Kidney glomerular epithelial cell (primary cell): Measurements from ENCODE around the gene SETD2.
"Not testable (repeated sequence)": the region's sequence is repeated elsewhere in the genome, so short reads cannot be mapped to it uniquely, and the experiment has no call there.

Source experiments
- DNase-seq: peaks from one replicate; lab custom pipeline; 2025; lab: John Stamatoyannopoulos, UW

SETD2 gene, protein sequence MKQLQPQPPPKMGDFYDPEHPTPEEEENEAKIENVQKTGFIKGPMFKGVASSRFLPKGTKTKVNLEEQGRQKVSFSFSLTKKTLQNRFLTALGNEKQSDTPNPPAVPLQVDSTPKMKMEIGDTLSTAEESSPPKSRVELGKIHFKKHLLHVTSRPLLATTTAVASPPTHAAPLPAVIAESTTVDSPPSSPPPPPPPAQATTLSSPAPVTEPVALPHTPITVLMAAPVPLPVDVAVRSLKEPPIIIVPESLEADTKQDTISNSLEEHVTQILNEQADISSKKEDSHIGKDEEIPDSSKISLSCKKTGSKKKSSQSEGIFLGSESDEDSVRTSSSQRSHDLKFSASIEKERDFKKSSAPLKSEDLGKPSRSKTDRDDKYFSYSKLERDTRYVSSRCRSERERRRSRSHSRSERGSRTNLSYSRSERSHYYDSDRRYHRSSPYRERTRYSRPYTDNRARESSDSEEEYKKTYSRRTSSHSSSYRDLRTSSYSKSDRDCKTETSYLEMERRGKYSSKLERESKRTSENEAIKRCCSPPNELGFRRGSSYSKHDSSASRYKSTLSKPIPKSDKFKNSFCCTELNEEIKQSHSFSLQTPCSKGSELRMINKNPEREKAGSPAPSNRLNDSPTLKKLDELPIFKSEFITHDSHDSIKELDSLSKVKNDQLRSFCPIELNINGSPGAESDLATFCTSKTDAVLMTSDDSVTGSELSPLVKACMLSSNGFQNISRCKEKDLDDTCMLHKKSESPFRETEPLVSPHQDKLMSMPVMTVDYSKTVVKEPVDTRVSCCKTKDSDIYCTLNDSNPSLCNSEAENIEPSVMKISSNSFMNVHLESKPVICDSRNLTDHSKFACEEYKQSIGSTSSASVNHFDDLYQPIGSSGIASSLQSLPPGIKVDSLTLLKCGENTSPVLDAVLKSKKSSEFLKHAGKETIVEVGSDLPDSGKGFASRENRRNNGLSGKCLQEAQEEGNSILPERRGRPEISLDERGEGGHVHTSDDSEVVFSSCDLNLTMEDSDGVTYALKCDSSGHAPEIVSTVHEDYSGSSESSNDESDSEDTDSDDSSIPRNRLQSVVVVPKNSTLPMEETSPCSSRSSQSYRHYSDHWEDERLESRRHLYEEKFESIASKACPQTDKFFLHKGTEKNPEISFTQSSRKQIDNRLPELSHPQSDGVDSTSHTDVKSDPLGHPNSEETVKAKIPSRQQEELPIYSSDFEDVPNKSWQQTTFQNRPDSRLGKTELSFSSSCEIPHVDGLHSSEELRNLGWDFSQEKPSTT (N-terminal part only)

DNA sequence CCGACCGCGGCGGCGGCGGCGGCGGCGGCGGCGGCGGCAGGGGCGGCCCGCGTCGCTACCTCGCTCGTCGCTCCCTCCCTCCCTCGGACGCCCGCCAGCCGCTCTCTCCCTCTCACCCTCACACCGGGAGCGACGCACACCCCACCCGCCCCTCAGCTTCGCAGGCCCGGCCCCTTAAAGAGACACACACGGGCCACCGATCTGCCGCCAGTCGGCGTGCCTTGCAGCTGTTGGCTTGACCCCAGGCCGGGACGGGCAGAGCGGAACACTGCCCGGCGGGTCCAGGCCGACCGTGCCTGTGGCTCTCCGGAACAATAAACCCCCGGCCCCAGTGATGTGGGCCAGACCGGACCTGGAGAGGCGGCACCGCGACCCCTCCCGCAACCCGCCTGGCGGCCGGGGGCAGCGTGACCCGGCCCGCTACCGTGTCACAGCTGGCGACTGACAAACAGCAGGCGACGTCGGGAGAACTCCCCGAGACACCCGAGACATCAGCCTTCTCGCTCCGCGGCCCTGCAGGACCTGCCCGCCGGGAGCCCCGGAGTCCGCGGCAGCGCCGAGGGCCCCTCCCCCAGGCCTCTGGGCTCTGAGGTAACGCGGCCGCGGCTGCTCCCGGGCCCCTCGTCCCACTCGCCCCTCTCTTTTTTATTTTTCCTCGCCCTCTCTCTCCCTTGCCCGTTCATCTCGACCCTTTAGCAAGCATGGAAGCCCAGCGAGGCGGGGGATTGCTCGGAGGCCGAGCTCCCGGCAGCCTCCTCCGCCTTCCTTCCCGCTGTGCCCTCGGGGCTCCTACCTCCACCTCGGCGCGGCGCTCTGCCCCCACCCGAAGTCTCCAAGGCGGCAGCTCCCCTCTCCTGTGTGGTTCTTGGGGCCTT lies at the start of gene SETD2:
TSS of gene SETD2 (minus strand) at position 107 of the 875 bp plus-strand sequence. CDS start 189 bp downstream, outside the sequence.
- DNase-seq = peak; percentile 82

DNA sequence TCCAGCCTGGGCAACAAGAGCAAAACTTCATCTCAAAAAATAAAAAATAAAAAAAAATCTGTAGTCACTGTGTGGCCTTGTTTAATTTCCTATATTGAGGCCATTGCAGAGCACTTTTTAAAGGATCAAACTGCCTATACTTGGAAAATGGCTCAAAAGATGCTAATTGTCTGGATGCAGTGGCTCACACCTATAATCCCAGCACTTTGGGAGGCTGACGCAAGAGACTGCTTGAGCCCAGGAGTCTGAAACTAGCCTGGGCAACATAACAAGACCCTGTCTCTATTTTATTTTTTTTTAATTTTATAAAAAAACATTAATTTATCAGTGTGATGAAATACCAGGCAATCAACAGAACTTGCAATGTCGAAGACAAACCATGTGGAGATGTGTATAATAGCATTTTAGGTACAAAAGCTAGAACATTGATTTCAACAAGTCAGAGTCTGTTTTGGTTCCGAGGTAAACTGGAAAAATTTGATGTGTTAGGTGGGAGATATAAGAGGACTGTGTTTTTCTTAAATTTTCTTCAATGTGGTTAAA lies 47.0 kb upstream of the SETD2 start:
- DNase-seq = no peak

DNA sequence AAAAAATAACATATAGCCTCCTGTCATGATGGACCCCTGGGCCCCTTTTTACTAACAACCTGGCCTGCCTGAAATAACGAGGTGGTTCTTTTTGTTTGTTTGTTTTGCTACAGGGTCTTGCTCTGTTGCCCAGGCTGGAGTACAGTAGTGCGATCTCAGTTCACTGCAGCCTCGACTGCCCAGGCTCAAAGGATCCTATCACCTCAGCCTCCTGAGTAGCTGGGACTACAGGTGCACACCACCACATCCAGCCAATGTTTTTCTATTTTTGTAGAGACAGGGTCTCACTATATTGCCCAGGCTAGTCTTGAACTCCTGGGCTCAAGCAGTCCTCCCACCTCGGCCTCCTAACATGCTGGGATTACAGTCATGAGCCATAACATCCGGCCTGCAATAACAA lies 42.1 kb upstream of the SETD2 start:
- not testable (repeated sequence) for DNase-seq

DNA sequence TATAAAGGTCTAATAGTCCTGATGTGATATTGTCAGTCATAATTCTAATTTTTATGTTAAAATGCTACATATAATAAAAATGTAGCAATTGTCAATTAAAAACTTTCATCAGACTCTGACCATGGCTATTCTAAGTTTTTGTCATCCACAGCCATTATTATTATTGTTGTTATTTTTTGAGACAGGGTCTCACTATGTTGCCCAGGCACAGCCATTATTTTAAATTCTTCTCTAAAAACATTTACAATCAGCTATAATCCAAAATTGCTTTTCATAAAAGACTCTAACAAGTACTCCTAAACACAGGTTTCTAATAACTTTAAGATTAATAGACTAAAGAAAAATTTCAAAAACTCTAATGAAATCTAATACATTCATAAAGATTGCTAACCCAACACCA lies 41.0 kb upstream of the SETD2 start:
- DNase-seq = no peak

DNA sequence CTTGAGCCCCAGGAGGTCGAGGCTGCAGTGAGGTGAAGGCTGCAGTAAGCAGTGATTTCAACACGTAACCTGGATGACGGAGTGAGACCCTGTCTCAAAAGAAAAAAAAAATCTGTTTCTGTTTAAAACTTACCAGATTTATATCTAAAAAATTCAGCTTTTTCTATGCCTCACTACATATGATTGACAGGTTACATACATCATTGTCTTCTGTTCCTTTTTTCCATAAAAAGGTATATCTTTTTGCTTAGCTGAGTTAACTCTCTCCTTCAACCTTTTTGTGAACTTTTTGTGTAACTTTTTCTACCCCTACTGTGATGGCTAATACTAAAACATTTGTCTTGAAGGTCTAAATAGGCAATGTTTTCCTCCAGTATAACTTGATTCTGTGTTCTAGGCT lies 38.6 kb upstream of the SETD2 start:
- DNase-seq = no peak

DNA sequence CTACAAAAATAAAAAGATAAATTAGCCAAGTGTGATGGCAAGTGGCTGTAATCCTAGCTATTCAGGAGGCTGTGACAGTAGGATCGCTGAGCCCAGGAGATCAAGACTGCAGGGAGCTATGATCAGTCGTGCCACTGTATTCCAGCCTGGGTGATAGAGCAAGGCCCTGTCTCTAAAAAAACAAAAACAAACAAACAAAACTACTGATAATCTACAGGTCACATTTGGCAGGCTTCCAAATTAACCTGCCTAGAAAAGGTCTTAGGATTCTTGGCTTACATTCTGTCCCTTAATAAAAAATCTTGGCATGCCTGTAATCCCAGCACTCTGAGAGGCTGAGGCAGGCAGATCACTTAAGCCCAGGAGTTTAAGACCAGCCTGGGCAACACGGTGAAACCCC lies 33.4 kb upstream of the SETD2 start:
- no peak for DNase-seq

DNA sequence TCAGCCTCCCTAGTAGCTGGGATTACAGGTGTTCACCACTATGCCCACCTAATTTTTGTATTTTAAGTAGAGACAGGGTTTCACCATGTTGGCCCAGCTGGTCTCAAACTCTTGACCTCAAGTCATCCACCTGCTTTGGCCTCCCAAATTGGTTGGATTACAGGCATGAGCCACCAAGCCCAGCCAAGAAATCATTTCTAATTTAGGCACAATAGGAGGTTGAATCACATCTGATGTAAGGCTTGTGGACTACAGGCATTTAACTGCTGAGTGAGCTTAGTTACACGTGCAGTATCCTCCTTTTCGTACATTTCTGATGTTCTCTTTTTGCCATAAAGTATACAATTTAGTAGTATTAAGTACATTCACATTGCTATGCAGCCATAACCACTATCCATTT lies 31.1 kb upstream of the SETD2 start:
- DNase-seq = no peak

DNA sequence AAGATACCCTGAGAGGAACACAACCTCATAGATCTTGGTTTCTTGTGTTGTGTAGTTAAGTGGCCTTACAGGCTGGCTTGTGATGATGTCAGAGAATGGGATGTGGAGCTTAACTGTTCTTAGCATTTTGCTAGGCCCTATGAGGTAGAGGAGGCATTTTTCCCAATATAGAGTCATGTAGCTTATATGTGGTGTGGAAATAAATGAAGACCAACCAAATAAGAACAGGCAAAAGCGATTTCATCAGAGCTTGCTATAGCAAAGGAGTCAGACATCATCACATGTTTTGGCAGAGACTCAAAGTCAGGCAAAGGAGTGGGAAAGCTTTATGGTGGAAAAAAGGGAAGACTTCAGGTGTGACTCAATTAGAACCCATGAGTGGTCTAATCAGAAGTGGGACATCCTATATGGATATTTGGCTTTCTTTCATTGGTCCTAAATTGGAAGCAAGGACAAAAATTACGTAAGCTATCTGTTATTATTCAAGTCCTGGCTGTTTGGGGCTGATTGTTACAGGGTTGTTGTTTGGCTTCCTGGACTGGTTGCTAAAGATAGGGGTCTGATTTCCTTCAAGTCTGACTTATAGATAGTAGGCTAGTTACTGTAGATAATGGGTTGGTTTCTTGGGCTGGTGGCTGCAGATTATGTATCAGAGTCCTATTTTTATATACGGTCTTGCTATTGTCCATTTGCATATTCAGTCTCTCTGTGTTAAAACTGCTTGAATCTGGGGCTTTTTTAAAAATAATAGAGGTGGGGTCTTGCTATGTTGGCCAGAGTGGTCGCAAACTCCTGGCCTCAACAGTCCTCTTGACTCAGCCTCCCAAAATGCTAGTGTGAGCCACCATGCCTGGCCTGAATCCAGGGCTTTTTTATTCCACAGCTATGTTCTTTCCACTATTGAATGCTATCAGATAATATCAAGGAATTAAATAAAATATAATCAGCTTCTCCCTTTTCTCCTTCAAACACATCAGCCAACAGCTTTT lies 30.3 kb upstream of the SETD2 start:
- no peak for DNase-seq

DNA sequence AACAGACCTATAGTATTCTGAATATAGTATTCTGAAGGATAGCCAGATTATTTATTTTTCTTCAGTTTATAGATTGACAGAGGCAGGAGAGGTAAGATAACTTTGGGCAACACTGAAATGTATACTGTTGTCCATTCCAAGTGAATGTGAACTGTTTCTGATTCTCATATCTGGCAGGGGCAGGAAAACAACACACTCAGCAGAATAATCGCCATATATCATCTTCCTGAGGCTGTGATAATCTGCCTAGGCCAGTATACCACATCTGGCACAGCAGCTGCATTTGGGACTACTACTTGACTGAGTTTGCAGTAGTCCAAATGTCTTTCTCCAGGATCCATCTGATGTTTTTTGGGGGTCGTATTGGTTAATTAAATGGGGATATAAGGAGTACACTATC lies 22.4 kb upstream of the SETD2 start:
- no peak for DNase-seq

DNA sequence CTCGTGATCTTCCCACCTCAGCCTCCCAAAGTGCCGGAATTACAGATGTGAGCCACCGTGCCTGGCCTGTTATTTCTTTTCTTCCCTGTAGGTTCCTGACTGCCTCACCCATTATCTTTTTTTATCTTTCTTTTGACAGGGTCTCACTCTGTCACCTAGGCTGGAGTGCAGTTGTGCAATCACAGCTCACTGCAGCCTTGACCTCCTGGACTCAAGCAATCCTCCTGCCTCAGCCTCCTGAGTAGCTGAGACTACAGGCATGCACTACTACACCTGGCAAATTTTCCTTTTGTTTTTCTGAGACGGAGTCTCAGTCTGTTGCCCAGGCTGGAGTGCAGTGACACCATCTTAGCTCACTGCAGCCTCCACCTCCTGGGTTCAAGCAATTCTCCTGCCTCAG lies 17.8 kb upstream of the SETD2 start:
- not testable (repeated sequence) for DNase-seq

DNA sequence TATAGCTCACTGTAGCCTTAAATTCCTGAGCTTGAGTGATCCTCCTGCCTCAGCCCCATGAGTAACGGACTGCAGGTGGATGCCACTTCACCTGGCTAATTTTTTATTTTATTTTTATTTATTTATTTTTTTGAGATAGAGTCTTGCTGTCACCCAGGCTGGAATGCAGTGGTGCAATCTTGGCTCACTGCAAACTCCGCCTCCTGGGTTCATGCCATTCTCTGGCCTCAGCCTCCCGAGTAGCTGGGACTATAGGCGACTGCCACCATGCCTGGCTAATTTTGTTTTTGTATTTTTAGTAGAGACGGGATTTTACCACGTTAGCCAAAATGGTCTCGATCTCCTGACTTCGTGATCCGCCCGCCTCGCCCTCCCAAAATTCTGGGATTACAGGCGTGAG lies 16.1 kb upstream of the SETD2 start:
- not testable (repeated sequence) for DNase-seq

DNA sequence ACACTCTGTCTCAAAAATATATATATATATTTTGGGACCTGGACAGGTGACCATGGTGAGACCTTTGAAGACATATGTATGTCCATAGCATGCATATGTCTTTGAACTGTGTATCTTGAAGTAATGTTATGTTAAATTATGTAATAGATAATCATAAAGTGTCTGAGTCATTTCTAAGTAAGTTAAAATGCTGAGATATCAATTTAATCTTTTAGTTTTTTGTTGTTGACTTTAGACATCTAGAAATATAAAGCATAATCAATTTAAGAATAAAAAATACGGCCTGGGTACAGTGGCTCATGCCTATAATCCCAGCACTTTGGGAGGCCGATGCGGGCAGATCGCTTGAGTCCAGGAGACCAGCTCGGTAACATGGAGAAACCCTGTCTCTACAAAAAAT lies 12.7 kb upstream of the SETD2 start:
- DNase-seq = no peak

DNA sequence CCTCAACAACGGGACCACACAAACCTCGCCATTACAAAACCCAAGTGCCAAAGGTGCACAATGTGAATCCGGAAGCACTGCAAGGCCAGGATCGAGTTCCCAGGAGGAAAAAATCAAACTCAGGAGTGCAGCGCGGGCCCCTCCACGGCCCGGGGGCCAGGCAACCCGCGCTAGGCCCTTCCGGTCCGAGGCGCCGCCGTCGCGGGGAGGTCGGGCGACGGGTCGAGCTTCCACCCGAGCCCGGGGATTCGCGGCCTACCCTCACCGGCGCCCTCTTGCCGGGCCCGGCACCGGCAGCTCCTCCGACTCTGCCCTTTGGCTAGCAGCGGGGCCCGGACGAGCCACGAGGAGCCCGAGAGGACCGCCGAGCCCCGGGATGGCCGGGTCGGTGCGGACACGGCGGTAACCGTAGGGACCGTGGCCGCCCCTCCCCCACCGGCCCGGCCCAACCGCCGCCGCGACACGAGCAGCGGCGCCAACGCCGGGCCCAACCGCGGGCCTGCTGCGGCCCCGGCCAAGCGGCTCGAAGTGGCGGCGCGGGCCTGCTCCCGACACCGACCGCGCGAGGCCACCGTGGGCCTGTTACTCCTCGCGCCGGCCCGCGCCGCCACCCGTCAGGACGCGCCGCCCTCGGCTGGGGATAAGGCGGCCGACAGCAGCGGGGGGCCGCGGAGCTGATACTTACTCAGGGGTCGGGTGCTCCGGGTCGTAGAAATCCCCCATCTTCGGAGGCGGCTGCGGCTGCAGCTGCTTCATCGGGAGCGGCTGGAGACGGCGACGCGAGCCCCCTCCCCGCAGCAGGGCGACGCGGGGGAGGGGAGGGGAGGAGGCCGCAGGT lies 525 bp downstream of the SETD2 start:
- DNase-seq = no peak

DNA sequence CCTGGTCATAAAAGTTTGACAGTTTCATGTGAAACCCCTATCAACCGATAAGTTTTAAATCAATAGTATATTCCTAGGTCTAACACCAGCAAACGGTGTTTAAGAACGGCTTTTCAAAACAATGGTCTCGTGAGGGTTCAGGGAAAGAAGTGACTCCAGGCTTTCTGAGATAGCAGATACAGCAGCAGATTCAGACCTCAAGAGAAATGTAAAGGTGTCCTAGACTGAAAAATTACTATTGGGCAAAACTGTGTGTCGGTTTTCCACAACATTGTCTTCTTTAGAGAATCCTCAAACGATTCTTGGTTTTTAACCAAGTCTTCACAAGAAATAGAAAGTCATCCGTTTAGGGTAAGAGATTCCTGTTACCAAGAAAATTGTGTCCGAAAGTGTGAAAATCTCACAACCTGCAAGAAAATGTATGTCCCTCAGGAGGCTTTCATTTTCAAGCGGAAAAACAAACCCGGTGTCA lies 1.2 kb downstream of the SETD2 start:
- no peak for DNase-seq

DNA sequence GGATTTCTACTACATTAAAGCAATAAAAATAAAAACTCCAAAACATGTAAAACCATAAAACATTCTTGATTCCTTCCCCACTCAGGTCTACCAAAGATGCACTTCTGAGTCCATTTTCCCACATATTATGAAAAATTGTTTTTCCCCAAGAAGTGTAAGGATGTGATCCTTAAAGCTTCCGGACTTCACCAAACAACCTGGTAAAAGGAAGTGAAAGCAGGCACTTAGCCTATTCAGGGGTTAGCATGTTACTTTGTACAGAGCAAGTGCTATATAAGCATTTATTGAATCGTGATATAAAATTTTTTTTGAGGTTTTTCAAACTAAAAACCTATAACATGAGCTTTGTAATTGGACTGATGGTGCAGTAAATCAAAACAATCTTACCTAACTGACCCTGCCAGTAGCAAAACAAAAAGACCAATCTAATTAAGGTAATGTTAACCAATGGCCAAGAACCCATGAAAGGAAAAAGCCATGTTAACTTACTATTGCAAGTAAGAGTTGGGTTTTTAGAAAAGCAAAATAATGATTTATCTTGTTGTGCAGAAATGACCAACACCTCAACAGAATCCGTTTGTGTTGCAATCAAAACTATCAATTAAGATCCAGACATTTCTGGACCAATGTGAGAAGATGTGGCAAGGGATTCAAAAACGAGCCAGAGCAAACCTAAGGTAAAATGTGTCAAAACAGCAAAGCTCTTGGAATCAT lies 1.8 kb downstream of the SETD2 start:
- DNase-seq = no peak

DNA sequence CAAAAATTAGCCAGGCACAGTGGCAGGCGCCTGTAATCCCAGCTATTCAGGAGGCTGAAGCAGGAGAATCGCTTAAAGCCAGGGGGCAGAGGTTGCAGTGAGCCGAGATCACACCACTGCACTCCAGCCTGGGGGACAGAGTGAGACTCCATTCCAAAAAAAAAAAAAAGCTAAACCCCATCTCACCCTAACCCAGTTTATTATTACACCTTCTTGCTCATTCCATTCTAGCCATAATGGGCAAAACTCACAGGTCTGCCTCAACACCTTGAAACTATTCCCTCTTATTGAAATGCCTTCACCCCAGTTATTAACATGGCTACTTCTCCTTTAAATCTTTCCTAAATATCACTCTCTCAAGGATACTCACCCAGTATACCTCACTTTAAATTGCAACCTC lies 4.1 kb downstream of the SETD2 start:
- no peak for DNase-seq

DNA sequence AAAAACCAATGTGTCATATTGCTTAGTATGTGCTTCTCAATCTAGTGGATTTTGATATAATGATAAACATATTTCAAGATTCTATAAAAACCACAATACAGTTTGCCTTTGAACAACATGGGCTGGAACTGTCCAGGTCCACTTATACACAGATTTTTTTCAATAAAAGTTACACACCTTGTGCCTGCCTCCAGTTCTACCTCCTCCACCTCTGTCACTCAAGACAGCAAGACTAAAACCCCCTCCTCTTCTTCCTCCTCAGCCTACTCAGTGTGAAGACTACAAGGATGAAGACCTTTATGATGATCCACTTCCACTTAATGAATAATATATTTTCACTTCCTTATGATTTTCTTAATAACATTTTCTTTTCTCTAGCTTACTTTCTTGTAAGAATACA lies 5.7 kb downstream of the SETD2 start:
- DNase-seq = no peak

DNA sequence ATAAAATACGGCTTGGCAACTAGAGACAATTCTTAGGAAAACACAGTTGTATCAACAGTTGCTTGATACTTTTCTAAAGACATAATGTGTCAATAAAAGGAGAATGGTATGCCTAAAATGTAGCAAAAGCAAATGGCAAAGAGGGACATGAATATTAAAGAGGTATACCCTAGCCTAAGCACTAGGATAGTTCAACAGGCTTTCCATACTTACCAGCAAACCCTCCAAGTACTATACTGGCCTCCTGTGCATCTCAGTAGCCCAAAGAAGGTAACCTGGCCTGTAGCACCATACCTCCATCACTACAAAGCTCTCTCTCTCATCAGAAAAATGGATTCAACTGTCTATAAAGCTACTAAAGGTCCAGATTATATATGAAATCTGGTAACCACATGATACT lies 7.5 kb downstream of the SETD2 start:
- no peak for DNase-seq
